Activated CD4-positive, CD25-positive, alpha-beta regulatory T cell treated with anti-CD3 and anti-CD28 coated beads, Interleukin-2, amount 50 U/mL, for 16 hours (primary cell): ENCODE results near the gene ADAMTS17.
"Not testable (repeated sequence)": the region's sequence is repeated elsewhere in the genome, so short reads cannot be mapped to it uniquely, and the experiment has no call there.

Source experiments
- DNase-seq: peaks from one replicate; pipeline ENCODE4 v3.0.0-alpha.2; 2020; ENCODE audit warnings: low read depth, low spot score

The ADAMTS17 gene

DNA sequence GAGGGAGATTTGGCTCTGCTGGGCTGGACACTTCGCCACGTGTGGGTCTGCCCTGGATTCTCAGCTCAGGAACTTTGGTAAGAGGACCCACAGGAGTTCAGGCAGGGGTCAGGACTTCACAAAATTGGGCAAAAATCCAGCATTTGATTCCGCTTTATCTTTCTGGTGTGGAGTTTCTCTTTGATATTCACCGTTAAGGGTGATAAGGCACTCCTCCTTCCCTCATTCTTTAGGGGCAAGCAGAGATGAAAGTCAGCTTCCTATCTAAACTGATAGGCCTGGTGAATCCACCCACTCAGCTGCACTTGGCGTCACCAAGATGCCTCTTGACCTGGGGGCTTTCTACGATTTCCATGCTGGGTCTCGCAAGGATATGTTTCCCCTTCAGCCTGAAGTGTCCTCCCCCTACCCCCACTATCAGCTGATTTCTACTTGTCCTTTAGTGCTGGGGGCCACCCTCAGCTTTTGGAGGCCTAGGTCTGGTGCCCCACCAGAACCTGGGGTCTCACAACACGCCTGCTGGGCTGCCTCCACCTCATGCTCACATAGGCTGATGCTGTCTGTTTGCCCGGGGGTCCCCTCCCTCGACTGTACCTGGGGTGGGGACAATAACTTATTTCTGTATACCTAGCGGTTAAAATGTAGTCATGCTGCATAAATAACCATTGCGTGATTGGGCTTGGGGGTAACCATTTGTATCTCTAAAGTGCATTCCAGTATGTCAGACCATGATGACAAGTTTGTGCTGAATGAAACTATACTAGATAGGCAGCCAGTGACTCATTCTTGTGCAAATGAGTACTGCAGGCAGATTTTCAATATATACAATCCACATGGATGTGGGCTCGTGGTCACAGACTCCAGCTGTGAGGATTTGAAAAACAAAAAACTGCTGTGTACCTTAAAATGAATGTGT is 248.3 kb downstream of the ADAMTS17 start:
- no peak for DNase-seq

DNA sequence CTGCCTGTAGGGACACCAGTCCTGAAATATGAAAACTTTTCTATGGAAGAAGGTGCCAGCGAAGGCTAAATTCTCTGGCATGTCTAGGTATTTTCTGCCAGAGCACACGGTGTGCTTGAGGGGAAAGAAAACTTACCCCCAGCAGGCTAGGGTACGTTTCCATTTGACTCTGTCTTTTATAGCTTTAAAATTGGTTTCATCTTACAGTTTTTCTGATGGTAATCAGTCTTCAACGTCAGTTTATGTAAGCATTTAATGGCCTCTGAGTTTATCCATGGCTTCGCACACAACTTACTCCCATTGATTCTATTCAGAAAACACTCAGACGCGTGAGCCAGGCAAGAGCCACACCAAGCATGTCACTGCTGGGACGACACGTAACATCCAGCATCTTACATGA is 249.7 kb downstream of the ADAMTS17 start:
- DNase-seq = no peak

DNA sequence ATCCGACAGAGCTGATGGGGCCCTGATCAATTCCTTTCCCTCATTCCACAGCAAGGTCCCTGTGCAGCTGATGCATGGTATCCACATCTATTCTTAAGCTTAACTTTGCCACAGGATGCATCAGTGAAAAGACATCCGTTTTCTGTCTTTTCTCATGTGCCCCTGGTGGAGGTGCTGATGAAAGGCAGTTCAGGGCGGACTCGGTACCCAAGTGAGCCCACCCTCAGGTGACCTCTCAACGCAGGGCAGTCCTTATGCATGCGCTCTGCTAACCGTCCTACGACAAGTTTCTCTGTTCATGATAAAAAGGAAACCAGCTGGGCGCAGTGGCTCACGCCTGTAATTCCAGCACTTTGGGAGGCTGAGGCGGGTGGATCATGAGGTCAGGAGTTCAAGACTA is 251.4 kb downstream of the ADAMTS17 start:
- no peak for DNase-seq

DNA sequence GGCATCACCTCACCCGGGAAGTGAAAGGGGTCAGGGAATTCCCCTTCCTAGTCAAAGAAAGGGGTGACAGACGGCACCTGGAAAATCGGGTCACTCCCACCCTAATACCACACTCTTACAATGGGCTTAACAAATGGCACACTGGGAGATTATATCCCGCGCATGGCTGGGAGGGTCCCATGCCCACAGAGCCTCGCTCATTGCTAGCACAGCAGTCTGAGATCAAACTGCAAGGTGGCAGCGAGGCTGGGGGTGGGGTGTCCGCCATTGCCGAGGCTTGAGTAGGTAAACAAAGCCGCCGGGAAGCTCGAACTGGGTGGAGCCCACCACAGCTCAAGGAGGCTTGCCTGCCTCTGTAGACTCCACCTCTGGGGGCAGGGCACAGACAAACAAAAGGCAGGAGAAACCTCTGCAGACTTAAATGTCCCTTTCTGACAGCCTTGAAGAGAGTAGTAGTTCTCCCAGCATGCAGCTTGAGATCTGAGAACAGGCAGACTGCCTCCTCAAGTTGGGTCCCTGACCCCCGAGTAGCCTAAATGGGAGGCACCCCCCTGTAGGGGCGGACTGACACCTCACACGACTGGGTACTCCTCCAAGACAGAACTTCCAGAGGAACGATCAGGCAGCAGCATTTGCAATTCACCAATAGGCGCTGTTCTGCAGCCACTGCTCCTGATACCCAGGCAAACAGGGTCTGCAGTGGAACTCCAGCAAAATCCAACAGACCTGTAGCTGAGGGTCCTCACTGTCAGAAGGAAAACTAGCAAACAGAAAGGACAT is 257.5 kb downstream of the ADAMTS17 start:
- DNase-seq = not testable (repeated sequence)

DNA sequence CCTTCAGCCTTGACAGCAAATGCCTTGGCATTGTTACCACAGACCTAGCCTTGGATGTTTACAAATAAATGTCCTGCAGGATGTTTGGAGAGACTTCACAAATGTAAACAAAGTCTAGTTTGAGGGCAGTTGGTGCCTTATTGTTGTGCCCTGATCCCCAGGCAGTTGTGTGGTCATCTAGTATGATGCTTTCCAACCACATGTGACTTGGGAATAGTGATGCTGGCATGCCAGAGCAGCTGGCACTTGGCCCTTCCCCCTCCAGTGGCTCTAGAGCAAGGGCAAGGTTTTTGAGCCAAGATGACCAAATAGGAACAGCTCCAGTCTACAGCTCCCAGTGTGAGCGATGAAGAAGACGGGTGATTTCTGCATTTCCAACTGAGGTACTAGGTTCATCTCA is 258.2 kb downstream of the ADAMTS17 start:
- DNase-seq = no peak

DNA sequence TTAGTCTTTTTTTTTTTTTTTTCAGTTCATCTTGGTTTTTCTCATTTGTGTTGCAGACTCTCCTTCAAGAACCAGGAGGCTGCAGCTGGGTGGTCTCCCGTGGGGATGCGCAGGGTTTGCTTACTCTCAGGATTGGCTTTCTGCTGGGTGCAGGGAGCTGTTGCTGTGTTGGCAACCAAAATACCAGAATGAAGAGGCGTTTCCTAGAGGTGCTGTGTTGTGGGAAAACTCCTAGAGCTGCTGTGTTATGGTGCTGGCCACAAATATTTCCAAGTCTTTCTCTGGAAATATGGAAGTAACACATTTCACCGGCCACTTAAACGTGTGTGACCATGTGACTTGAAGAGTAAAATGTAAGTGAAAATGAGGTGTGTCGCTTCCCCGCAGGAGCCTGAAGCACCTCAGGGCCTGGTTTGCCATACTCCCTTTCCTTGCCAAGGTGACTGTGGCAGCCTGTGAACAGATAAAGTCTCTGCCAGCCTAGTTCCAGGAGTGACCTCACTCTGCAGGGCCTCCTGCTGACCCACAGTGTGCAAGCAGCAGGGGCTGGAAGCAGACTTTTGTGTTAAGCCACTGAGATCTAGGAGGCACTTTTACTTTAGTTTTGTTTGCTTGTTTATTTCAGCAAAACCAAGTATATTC is 258.9 kb downstream of the ADAMTS17 start:
- no peak for DNase-seq

DNA sequence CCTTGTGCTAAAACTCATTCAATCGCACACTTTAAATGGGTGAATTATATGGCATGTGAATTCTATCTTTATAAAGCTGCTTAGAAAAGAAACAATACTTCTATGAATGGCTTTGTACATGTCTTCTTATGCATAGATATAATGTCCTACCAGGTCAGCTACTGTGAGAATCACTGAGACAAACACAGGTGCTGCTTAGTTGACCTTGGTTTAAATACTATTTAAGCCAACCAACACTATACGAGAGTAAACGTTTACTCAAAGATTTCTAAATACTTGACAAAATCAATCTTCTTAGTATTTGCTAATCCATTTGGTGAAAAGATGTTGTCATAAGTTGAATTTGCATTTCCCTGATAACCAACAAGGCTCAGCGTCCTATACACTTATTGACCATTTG is 260.3 kb downstream of the ADAMTS17 start:
- DNase-seq = no peak

DNA sequence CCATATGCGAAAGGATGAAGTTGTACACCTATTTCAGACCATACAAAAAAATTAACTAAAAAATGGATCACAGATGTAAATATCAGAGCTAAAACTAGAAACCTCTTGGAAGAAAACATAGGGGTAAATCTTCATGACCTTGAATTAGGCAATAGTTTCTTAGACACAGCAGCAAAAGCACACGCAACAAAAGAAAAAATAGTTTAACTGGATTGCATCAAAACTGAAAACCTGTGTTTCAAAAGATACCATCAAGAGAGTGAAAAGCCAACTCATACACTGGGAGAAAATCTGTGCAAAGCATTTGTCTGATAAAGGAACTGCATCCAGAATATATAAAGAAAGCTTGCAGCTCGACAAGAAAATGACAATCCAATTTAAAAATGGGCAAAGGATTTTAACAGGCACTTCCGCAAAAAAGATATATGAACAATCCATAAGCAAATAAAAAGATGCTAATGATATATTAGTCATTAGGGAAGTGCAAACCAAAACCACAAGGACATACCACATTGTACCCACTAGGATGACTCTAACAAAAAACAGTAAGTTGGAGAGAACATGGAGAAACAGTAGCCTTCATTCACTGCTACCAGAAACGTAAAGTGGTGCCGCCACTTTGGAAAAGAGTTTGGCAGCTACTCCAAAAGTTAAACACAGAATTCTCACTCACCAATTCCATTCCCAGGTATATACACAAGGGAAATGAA is 263.1 kb downstream of the ADAMTS17 start:
- DNase-seq = no peak

DNA sequence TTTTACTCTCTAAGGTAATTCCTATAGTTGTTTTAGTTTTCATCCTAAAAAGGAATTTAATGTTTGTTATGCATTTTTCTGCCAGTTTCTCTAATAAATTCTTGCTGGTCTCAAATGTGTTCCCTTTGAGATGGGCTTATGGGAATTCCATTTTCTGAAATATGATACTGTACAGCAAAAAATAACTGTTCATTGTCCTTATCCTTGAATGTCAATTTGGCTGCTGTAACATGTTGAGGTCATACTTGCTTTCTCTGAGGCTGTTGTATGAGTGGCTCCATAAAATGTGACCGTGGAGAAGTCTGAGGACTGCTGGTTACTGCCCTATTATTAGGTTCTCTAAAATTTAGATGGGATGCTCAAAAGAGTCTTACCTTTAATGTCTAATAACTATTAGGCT is 266.5 kb downstream of the ADAMTS17 start:
- no peak for DNase-seq

DNA sequence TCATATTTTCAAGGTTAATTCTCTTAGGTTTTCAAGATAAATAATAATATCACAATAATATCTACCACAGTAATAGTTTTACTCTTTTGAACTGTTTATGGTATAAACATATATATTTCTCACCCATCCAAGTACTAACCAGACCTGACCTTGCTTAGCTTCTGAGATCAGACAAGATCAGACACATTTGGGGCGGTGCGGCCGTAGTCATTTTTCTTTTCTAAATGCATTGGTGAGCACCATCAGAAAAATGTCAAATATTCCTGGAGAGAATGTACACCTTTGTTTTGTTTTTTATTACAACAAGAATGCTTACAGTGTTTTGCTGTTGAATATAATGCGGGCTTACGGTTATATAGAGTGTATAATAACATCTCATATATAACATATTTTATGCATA is 267.8 kb downstream of the ADAMTS17 start:
- no peak for DNase-seq

DNA sequence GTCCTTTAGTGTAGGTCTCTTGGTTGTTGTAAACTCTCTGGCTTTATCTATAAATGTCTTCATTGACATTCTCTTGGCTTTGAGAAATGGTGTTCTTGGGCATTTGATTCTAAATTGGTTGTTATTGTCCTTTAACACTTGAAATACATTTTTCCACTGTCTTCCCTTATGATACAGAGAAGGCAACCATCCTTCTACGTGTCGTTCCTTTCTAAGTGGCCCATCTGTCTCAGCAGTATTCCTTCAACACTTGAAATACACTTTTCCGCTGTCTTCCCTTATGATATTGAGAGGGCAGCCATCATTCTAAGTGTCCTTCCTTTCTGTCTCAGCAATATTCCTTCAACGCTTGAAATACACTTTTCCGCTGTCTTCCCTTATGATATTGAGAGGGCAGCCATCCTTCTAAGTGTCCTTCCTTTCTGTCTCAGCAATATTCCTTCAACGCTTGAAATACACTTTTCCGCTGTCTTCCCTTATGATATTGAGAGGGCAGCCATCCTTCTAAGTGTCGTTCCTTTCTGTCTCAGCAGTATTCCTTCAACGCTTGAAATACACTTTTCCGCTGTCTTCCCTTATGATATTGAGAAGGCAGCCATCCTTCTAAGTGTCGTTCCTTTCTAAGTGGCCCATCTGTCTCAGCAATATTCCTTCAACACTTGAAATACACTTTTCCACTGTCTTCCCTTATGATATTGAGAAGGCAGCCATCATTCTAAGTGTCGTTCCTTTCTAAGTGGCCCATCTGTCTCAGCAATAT is 275.1 kb downstream of the ADAMTS17 start:
- DNase-seq = not testable (repeated sequence)

DNA sequence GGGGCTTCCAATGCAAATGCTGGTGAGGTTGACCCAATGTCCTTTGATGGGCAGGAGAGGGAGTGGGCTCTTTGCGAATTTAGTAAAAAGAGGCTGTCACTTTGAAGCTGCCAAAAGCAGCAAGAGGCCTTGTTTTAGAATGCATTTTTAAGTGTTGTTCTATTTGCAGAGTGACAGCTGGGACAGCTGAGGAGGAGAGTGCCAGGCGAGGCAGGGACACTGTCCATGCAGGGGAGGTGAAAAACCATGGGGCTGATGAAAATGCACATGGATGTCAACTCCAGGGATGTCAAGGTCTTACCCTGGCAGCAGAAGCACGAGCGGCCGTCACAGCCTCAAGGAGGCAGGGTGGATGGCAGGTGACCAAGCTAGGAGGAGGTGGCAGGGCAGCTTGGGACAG is 279.8 kb downstream of the ADAMTS17 start:
- no peak for DNase-seq

DNA sequence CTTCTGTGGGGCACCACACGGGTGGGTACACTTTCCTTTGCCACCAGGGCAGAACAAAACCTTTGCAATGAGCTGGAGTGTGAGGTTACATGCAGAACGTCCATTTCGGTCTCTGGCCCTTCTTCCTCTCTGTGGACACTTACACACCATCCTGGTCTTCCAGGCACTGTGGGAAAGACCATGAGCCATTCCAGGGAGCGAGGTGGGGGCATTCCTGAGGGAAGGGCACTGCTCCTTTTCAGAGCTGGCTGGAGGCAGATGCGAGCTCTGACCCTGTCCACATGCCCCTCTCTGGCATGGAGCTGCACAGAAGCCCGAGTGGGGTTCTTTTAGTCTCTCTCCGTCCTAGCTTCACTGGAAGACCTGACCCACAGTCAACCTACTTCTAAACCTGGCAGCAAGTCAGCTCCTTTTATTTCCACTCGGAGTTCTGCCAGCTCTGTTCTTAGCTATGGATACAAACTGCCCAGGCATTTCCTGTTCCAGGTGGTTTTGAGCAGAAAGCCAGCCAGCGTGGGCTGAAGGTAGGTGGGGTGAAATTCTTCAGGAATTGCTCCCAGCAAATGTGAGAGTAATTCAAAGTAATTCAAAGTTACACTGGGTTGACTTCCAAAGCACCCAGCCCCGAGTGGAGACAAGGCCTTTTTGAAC is 281.4 kb downstream of the ADAMTS17 start:
- DNase-seq = no peak

DNA sequence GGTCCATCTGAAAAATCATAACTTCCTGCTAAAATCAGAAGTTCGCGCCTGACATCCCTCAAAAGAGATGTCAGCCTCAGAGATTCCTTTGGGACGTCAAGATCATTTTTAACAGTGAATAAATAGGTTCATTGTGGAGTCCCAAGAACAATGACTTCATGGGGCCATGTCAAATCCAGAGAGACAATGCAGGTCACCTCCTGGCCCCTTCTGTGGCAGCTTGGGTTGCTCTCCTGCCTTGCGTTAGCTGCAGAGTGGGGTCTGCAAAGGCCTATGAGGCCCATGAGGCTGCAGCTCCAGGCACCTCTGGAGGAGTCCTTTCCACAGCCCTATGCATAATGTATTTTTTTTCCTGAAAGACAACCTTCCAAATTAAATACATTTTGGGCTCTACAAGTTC is 282.3 kb downstream of the ADAMTS17 start:
- DNase-seq = no peak

DNA sequence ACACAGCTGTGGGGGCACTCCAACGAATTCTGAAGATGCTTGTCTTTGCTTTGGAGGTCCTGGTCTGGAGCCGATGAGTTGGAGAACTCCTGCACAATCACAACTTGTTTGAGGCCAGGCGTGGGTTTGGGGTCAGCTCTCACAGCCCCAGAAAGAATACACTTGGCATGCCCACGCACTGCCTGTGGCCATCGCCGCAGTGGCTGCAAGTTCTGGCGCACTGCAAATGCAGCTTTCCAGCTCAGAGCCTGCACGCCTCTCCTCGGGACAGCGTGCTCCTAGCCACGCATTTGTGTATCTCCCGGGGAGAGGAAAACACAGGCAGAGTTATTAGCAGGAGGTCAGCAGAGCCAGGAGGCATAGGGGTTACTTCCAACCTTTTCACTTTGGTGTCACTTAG is 282.7 kb downstream of the ADAMTS17 start:
- DNase-seq = no peak

DNA sequence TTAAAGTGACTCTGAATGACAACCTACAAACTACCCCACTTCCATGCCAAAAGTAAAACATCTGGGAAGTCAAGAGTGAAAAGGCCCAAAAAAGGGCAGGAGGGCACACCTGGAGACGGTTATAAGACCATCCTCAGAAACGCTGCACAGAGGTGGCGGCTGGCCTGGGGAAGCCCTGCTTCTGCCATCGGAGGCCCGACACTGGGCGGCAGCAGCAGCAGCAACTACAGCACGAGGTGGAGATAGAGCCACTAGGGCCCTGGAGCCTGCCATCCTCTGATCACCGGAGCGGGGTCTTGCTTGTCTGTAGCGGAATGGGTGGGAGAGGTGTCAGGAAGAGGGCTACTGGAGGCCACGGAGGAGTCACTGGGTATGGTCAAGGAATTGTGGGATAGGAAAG is 283.3 kb downstream of the ADAMTS17 start:
- no peak for DNase-seq

DNA sequence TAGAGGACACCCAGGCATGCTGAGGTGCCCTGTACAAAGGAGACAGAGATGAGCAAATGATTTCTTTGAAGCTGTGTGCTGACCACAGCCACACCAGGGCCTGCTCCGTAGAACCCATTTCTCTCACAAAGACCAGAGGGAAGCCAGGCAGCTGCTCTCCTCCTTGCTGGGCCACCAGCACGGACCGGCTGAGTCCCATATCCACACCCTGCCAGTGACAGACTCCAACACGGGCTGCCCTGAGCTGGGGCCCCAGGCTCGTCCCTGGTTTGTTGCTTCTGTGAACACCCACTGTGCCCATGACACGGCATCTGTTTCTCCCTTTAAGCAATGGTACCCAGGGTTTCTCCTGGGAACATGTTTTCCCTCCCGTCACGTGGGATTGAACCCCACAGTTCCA is 284.5 kb downstream of the ADAMTS17 start:
- DNase-seq = no peak

DNA sequence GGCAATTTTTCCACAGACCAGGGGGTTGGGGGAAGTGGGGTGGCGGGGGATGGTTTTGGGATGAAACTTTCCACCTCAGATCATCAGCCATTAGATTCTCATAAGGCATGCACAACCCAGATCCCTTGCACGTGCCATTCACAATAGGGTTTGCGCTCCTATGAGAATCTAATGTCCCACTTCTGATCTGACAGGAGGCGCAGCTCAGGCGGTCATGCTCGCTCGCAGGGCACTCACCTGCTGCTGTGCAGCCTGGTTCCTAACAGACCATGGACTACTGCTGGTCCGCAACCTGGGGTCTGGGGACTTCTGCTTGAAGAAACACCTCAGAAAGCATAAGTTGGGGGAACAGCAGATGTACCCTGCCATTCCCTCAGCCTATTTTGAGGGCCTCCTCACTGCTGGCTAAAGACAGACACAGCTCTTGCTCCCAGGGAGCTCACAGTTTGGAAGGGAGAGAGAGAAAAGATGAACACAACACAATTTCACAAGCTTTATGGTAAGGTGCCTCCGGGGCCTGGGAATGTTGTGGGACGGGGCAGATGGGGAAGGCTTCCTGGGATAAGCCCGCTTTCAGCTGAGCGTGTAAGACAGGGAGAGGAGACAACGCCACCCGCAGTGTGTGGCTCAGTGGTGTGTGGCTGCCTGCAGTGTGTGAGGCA is 285.2 kb downstream of the ADAMTS17 start:
- no peak for DNase-seq

DNA sequence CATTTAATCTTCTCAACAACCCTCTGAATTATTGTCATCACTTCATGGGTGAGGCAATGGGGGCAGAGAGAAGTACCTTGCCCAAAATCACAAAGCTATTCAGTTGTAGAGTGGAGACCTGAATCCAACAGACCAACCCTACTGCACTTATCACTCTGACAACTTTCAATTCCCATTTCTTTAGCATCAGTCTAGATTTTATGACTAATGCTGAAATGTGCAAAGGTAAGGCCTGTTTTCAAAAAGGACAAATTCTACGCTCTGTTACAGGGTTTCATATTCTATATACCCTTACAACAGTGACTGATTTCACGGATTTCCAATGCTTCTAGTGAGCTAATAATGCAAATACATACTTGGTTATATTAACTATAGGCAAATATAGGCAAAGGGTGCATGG is 286.0 kb downstream of the ADAMTS17 start:
- no peak for DNase-seq

DNA sequence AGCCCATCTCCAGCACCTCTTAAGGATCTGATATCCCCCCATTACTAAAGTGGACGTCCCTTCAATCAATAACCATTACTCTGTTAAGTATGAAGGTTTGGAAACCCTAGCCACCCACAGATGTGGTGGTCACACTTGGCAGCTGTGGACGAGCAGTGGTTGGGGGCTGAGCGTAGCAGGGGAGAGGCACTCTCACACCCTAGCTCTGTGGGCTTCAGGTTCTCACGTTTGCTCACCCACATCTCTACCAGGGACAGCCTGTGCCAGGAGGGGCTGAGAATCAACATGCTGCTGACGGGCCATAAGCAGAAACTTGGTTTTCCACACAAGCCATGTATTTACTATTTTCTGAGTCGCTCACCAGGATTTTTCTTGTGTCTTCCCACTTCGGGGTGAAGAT is 287.2 kb downstream of the ADAMTS17 start:
- no peak for DNase-seq
